Stimulated activated CD4-positive, alpha-beta T cell treated with anti-CD3 and anti-CD28 coated beads, Interleukin-2, amount 100 ng/mL, for 4 hours (primary cell): ENCODE measurements around the gene DCAF11.

Experiments
- DNase-seq: peaks from one replicate; pipeline ENCODE4 v3.0.0-alpha.2; 2020; ENCODE audit warnings: low read depth

Gene DCAF11

DNA sequence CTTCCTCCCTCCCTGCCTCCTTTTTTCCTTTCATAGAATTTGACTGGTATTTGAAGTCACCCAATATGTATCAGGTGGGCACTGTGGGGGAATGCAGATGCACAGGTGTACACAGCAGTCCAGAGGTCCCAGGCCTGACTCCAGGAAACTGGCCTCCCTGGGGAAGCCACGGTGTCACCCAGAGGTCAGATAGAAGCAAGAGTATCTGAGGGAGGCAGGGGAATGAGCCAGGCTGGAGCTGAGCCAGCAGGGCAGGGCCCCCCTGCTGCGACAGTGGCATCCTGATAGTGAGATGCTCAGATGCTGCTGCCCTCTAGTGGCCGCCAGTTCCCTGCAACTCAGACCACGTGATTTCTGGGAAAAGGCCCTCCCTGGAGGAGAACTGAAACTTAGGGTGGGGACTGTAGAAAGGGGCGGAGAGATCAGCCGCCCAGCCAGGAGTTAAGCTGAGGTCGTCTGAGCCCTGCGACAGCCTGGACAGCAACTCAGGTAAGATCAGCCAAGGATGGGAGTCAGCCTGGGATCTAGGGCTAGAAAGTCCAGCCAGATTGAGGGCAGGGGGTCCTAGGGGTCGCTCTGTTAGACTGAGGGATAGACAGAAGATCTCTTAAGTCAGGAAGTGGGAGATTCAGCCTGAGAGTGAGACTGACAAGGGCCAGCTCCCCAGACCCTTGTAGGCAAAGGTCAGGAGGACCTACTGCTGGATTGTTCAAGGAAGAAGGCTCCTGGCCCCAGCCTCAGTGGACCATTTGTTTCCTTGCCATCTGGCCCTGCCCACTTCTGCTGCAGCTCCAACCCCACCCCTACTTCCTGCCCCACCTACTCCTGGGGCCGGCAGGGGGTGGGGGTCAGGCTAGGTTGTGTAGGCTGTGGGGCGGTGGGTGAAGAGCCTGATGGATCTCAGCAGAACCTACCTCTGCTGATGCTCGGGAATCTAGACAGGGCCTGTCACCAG lies 46.5 kb downstream of the DCAF11 start, which contains the start of gene IRF9:
IRF9 (plus strand) TSS at position 416 of the 955 bp plus-strand sequence. CDS start 880 bp downstream, outside the sequence.
- DNase-seq, result peak; percentile 95

DNA sequence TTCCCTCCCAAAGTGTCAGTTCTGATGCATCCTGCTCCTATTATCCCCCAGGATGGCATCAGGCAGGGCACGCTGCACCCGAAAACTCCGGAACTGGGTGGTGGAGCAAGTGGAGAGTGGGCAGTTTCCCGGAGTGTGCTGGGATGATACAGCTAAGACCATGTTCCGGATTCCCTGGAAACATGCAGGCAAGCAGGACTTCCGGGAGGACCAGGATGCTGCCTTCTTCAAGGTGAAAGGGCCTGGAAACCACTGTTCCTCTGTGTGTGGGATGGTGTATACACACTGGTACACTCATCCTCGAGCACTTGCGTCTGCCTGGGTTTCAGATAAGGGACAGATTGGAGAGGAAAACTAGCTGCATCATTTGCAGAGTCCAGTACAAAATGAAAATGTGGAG lies 47.5 kb downstream of the DCAF11 start:
- DNase-seq, result no peak

DNA sequence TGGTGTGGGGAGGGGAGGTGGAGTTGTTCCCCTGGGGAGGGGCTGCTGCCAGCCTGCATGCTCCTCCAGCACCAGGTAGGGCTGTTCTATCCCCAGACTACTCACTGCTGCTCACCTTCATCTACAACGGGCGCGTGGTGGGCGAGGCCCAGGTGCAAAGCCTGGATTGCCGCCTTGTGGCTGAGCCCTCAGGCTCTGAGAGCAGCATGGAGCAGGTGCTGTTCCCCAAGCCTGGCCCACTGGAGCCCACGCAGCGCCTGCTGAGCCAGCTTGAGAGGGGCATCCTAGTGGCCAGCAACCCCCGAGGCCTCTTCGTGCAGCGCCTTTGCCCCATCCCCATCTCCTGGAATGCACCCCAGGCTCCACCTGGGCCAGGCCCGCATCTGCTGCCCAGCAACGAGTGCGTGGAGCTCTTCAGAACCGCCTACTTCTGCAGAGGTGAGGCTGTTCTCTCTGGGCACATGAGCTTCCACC lies 50.0 kb downstream of the DCAF11 start:
- no peak for DNase-seq

DNA sequence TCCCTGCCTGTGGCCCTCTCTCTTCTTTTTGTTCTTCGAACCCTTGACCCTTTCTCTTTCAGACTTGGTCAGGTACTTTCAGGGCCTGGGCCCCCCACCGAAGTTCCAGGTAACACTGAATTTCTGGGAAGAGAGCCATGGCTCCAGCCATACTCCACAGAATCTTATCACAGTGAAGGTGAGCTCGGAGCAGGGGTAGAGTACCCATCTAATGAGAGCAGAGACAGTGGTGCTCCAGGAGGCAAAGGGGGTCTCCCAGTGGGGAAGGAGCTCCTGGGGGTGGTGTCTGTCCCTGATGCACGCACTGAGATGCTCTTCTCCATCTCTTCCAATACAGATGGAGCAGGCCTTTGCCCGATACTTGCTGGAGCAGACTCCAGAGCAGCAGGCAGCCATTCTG lies 51.2 kb downstream of the DCAF11 start:
- no peak for DNase-seq

DNA sequence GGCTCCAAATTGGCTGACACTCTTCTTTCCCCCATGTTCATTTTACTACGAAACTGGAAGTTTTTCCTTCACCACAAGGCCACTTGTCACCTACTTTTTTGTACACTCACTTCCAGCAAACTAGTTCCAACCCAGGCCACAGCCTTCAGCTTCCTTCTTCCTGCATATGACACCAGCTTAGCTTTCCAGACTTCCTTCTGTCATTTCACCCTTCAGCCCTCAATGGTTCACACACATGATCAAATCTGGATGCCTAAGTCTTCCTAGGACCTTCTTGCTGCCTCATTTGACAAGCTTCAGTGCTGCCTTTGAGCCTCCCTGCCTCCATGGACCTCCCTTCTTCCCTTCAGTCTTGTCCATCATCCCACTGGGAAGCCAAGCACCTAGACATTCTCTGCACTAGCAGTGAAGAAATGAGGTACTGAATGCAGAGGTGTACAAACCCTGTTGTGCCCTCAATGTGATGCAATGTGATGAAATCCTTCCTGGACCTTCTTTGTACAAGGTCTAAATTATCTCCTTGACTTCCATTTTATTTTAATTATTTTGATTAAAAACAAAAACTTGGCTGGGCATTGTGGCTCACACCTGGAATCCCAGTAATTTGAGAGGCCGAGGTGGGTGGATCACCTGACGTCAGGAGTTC lies 53.0 kb downstream of the DCAF11 start:
- no peak for DNase-seq

DNA sequence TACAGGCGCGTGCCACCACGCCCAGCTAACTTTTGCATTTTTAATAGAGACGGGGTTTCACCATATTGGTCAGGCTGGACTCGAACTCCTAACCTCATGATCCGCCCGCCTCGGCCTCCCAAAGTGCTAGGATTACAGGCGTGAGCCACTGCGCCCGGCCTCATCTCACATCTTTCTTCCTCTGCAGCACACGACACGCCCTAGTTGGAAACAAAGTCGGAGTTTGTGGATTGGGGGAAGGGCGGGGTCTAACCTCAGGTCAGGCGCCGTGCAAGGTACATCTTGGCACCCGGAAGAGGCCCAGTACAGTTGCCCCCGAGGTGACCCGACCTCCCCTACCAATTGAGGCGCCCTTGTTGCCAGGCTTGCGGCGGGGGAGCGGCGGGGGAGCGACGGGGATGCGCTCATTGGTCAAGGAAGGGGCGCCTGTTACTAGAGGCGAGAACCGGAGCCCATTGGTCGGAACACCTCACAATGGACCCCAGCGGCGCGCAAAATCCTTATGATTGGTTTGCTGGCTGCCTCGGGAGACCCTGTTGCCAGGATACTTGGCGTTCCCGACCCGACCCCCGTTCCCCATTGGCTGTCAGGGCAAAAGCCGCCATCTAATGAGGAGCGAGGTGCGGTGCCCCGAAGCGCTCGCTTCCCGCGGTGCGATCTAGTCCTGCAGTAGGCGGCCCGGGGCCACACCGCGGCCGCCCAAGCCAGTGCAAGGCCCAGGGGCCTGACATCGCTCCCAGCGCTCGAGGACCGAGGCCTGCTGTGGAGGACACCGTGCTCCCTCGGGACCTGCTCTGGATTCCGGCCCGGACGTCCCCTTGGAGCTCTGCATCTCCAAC lies 57.1 kb downstream of the DCAF11 start, which contains the start of gene REC8:
REC8 (plus strand) TSS at position 659 of the 839 bp plus-strand sequence. CDS start 473 bp downstream, outside the sequence.
- peak; percentile 33 for DNase-seq

DNA sequence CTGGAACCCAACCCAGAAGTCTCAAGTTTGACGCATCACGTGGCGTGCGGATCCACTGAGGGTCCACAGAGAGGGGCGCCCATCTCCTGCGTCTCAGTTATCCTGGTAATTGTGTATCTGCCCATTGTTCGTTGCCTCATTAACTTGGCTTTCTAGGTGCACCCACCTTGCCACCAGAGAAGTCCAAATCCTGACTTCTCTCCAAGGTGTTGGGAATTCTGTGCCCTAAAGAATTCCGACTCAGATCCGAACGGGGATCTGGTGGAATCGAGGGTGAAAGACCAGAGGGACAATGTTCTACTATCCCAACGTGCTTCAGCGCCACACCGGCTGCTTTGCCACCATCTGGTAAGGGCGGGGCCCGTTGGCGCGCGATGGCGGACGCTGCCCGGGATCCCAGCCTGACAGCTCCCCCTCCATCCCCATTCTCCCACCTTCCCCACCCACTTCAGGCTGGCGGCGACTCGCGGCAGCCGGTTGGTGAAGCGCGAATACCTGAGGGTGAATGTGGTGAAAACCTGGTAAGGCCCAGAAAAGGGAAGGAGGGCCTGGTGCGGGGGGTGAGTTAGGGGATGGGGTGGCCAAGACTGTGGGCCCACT lies 57.8 kb downstream of the DCAF11 start:
- no peak for DNase-seq

DNA sequence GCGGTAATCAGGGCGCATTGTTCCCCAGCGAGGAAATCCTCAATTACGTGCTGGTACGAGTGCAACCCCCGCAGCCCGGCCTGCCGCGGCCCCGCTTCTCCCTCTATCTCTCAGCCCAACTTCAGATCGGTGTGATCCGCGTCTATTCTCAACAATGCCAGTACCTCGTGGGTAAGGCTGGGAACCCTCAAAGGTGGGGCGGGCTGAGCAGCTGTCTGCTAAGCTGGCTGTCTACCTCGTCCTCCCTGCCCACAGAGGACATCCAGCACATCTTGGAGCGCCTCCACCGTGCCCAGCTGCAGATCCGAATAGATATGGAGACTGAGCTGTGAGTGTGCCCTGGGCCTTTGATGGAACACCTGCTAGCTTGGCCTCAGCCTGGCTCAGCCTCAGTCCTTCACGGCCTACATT lies 58.3 kb downstream of the DCAF11 start:
- no peak for DNase-seq
